Peyer's patch (tissue), 4 donors: ENCODE data around the gene BBS12.

Source experiments
- POLR2A ChIP-seq, 2 donors: fragments of 450-650 bp; IDR thresholded peaks; one replicate each; pipeline ENCODE4 v1.5.1; 2017; ENCODE audit warnings: antibody characterized with exemption in 2 of 2, mild to moderate bottlenecking in 2 of 2, moderate library complexity in 2 of 2
- TF ChIP-seq, protein P1 (sequence below), 6 experiments: fragments of 450-650 bp in 4 of 6; fragments of 200-600 bp in 2 of 6; sonication (generic) in 1 of 6; IDR thresholded peaks; one replicate each; pipeline ENCODE4 v1.5.1; 2017 to 2019; ENCODE audit warnings: antibody characterized with exemption in 6 of 6, mild to moderate bottlenecking in 3 of 6, moderate library complexity in 1 of 6

DNA sequence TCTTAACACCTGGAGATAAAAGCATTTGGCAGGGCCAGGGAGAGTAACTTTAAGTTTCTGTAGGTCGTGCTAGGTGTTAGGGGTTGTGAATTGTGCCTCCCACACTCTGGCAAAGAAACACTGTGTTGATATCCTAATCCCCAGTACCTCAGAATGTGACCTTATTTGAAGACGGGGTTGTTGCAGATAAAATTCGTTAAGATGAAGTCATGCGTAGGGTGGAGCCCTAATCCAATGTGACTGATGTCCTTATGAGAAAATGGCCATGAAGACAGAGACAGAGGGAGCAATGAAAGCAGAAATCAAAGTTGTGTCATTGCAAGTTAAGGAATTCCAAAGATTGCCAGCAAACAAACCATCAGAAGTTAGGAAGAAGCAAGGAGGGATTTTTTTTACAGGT, 40.5 kb upstream of the BBS12 start:
- TF ChIP-seq, protein P1, sequence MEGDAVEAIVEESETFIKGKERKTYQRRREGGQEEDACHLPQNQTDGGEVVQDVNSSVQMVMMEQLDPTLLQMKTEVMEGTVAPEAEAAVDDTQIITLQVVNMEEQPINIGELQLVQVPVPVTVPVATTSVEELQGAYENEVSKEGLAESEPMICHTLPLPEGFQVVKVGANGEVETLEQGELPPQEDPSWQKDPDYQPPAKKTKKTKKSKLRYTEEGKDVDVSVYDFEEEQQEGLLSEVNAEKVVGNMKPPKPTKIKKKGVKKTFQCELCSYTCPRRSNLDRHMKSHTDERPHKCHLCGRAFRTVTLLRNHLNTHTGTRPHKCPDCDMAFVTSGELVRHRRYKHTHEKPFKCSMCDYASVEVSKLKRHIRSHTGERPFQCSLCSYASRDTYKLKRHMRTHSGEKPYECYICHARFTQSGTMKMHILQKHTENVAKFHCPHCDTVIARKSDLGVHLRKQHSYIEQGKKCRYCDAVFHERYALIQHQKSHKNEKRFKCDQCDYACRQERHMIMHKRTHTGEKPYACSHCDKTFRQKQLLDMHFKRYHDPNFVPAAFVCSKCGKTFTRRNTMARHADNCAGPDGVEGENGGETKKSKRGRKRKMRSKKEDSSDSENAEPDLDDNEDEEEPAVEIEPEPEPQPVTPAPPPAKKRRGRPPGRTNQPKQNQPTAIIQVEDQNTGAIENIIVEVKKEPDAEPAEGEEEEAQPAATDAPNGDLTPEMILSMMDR (IDR thresholded peaks at IDR 0.05), result no peak
- TF ChIP-seq POLR2A (IDR thresholded peaks at IDR 0.05), result no peak
